GM06990 (cell line): ENCODE measurements around the gene TEX101.
A peak's percentile ranks its signal among the peaks of the same experiment; 100 is the strongest.

Experiments
- DNase-seq: peaks from one replicate; pipeline ENCODE4 v3.0.0-alpha.2; 2011; ENCODE audit not compliant: insufficient read length; ENCODE audit errors: extremely low read depth
- H3K27me3 ChIP-seq: replicated peaks from 2 replicates; pipeline ENCODE4 v1.6.0; 2011; ENCODE audit warnings: low read length; ENCODE audit not compliant: control insufficient read depth, insufficient read depth
- H3K36me3 ChIP-seq: 2 replicates; pipeline ENCODE4 v1.5.1; 2011; ENCODE audit warnings: low read length; ENCODE audit not compliant: control insufficient read depth, insufficient read depth
- H3K4me3 ChIP-seq: replicated peaks from 2 replicates; pipeline ENCODE4 v1.5.1; 2011; ENCODE audit warnings: low read depth, mild to moderate bottlenecking, control low read depth, low read length
- CTCF ChIP-seq: IDR thresholded peaks from 2 replicates; pipeline ENCODE4 v1.5.1; 2011; ENCODE audit warnings: low read length, control low read depth, mild to moderate bottlenecking, inconsistent platforms; ENCODE audit not compliant: insufficient read depth, poor library complexity, severe bottlenecking

TEX101 gene

DNA sequence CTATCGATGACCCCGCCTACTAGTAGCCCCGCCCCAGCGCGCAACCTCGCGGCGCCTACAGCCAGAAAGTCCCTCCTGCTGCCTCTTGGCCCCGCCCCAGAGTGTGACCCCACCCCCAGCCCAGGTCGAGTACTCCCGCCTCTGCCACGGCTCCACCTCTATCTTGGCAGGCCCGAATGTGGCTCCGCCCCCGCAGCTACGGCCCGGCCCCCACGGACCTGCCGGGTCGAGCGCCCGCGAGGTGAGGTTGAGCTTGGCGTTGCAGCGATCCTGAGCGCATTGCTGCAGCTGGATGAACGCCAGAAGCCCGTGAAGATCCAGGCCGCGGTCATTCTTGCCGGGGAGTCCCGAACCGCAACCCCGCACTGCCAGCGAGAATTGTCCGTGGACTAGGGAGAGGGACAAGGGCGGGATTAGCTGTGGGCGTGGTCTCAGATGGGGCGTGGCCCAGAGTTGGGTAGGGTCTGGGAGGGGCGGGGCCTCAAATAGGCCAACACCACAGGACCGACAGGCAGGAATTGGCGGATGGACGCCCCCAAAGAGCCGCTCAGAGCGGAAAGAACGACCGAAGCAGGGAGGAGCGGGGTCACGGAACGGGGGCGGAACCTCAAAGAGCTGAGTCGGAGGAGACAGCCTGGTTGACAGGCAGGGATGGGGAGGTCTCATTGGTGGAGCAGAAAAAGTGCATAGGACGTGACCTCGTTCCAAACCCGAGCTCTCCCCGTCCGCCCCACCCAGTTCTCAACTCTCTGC is 48.9 kb downstream of the TEX101 start:
- TF ChIP-seq CTCF, result no peak
- Histone ChIP-seq H3K4me3 (peak overlapping the region; percentile 74), H3K36me3 (no peaks in the 10 kb centered on the region), H3K27me3 (no peaks in the 10 kb centered on the region; the same call in 1 of the 2 replicates)
- DNase-seq, result peak; percentile 94

- H3K36me3 ChIP-seq, result no peaks in the 10 kb centered on the region
- peak overlapping the region; percentile 74 for H3K4me3 ChIP-seq
- H3K27me3 ChIP-seq, result no peaks in the 10 kb centered on the region; the same call in 1 of the 2 replicates
- DNase-seq, result no peak
- TF ChIP-seq CTCF, result no peak
These were observed 49.6 kb downstream of the TEX101 start for GRCh38 chr19:43464134-43464775.

DNA sequence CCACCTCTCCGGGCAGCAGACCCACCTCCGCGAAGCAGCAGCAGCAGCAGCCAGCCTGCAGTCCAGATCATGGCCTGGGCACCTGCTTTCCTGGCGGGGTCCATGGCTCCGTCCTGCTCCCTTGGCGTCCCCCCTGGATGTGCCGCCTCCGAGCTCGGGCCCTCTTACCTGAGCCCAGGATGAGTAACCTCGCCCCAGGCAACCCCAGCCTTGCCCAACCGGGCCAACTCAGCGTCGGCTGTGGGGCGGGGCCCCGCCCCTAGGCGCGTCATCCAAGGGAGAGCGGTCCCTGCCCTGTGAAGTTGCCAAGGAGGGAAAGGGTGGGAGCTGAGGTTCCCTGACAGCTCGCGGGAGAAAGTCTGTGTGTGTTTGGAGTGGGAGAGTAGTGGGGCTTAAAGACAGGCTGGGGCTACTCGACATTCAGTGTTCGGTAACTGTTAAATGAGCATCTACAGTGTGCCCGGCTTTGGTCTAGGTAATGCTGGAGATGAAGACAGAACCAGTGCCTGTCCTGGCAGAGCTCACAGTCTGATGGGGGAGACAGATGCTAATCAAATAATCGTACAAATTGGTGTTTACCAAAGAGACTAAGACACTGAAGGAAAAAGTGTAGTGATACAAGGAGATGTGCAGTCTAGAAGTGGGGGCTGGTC is 50.9 kb downstream of the TEX101 start, which contains the start of gene LYPD3:
LYPD3 (minus strand) TSS at position 141 of the 653 bp plus-strand sequence; CDS start at position 104, 37 bp downstream.
- DNase-seq, result no peak
- no peak for TF ChIP-seq CTCF

DNA sequence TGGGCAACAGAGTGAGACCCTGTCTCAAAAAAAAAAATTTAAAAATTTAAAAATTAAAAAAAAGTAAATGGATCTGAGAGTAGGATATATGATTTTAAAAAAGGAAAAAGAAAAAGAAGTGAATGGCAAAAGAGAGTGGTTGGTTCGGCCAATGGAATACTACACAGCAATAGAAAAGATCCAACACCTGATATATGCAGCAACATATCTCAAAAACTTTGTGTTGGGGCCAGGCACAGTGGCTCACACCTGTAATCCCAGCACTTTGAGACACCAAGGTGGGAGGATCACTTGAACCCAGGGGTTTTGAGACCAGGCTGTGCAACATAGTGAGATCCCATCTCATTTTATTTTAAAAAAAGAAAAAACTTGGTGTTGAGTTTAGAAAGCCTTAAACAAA is 52.1 kb downstream of the TEX101 start:
- TF ChIP-seq CTCF, result no peak
- Histone ChIP-seq H3K4me3 (no peak overlapping the region), H3K36me3 (no peaks in the 10 kb centered on the region), H3K27me3 (no peaks in the 10 kb centered on the region; the same call in 1 of the 2 replicates)
- no peak for DNase-seq

More for the DNA sequence above, 50.9 kb downstream of the TEX101 start, which contains the start of gene LYPD3:
- H3K36me3 ChIP-seq, result no peaks in the 10 kb centered on the region
- H3K4me3 ChIP-seq, result no peak within 1 kb of the TSS; the same call in 1 of the 2 replicates
- no peaks in the 10 kb centered on the region; the same call in 1 of the 2 replicates for H3K27me3 ChIP-seq

- H3K27me3 ChIP-seq, result no peaks in the 10 kb centered on the region; the same call in 1 of the 2 replicates
- TF ChIP-seq CTCF, result no peak
- no peak for DNase-seq
- H3K4me3 ChIP-seq, result no peak overlapping the region
- no peaks in the 10 kb centered on the region for H3K36me3 ChIP-seq
These were observed 52.6 kb downstream of the TEX101 start for GRCh38 chr19:43467276-43467675.
